Measurements from ENCODE around the gene CCDC85A.

The CCDC85A gene

GRCh38 chr2:56240210-56240609 is 56.4 kb downstream of the CCDC85A start:
- no peak for DNase-seq (ENCODE audit: low read depth)

- DNase-seq (ENCODE audit: low read depth) = no peak
Observed at GRCh38 chr2:56244506-56244905, 60.7 kb downstream of the CCDC85A start.

GRCh38 chr2:56244911-56245530 is 61.2 kb downstream of the CCDC85A start:
- no peak for DNase-seq (ENCODE audit: low read depth)

- DNase-seq (ENCODE audit: low read depth) = no peak
Observed at GRCh38 chr2:56248965-56249742, 65.4 kb downstream of the CCDC85A start.

GRCh38 chr2:56250153-56250729 is 66.5 kb downstream of the CCDC85A start:
- no peak for DNase-seq (ENCODE audit: low read depth)

GRCh38 chr2:56260415-56260814 is 76.6 kb downstream of the CCDC85A start:
- DNase-seq (ENCODE audit: low read depth) = no peak

DNA sequence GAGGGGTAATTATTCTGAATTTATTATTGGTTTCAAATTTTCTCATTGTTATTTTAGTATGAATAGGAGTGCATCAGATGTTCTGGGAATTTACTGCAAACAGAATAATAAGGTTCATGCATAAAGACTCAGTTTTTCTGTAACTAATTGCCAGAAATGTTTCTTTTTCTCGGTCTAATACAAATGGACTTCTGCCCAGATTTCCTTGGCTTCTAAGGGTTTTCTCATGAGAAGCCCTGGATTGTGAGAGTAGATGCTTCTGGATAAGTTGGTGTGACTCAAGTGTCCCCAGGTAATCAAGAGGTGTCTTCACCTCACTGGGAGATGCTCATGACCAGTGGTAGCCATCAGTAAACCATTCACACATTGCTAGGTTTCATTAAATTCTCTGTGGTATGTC is 78.5 kb downstream of the CCDC85A start:
- no peak for DNase-seq (ENCODE audit: low read depth)

- DNase-seq (ENCODE audit: low read depth) = no peak
Observed at GRCh38 chr2:56263876-56264275, 80.1 kb downstream of the CCDC85A start.

DNA sequence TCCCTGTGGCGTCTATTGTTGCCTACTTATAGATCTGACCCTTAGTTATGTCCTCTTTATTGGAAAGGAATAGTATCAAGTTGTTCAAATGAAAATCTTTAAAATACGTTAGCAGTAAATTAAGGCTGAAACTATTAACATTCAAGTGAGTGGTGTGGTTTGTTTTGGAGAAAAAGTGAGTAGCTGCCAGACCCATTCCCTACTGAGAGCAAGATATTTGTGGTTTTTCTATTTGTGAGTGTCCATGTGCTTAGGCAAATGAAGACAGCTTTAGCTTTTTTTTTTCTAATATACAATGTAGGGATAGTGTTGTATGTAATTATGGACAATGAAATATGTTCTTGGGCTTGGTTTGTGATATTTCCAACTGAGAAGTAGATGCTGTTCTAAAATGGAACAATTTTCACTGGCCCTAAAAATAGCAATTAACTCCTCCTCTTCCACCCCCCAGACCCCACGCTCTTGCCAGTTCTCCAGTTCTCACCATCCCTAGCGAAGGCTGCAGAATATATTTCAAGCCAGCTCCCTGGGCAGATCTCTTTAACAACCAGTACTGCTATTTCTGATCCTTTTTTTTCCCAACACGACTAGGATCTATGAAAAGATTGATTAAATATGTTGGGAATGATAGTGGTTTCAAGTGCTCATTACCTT is 83.1 kb downstream of the CCDC85A start:
- DNase-seq (ENCODE audit: low read depth) = no peak

- DNase-seq (ENCODE audit: low read depth) = no peak
Observed at GRCh38 chr2:56267415-56267788, 83.6 kb downstream of the CCDC85A start.

DNA sequence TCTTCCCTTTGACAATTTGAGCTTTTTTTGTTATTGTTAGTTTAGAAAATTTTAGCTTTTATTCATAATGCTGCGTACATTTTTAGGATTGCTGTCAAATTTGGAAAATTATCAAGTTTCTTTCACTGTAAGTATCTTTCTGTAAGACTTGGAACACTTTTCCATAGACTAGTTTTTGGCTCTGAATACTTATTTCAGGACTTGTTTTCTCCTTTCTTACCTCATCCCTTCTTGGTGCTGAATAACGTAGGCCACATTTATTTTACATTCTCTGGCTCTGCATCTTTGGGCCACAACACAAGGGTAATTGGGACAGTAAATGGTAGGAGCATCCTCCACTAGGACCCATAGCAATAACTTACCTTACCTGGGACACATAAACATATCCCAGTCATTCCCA is 85.1 kb downstream of the CCDC85A start:
- DNase-seq (ENCODE audit: low read depth) = no peak

DNA sequence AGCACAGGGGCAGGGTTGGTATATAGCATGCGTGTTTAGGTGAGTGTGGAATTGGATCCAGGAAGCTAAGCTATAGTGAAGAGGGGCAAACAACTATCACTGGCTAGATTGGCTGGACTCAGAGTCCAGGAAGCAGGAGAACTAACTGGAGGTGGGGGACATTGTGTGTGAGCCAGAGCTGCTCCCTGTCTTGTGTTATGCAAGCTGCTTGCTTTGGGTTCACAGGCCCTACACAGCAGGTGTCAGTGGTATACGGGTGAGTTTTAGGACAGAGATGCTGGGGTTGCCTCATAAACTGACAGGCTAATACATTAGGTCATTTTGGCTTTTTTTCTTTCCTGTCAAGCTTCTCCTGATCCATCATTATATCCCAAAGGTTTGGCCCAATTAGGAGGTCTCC is 87.5 kb downstream of the CCDC85A start:
- DNase-seq (ENCODE audit: low read depth) = no peak

DNA sequence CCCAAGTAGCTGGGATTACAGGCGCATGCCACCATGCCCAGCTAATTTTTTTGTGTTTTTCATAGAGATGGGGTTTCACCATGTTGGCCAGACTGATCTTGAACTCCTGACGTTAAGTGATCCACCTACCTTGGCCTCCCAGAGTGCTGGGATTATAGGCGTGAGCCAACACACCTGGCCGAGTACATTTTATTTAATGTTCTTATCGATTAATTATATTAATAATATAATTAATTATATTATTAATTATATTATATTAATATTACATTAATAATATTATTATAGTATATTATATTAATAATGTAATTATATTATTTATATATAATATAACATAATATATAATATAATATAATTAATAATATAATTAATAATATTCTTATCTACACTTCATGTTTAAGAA is 101.4 kb downstream of the CCDC85A start:
- DNase-seq (ENCODE audit: low read depth) = no peak

DNA sequence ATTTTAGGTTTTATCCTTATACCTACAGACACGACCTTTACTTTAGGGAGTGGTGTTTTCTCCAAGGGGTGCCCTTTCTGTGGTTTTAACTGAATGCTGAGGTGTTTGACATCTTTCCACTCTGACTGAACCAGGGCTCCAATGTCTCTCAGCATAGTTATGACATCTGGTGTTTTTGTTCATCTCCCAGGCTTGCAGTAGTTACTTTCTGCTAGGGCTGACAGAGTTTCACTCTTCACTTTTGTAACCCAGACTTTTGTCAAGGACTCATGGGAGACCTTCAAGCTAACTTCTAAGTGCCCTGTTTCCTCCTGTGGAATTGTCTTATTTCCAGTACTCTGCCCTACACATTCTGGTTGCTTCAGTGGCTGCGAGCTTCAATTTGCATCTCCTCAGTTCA is 103.1 kb downstream of the CCDC85A start:
- no peak for DNase-seq (ENCODE audit: low read depth)

- DNase-seq (ENCODE audit: low read depth) = no peak
Observed at GRCh38 chr2:56287508-56287907, 103.7 kb downstream of the CCDC85A start.

DNA sequence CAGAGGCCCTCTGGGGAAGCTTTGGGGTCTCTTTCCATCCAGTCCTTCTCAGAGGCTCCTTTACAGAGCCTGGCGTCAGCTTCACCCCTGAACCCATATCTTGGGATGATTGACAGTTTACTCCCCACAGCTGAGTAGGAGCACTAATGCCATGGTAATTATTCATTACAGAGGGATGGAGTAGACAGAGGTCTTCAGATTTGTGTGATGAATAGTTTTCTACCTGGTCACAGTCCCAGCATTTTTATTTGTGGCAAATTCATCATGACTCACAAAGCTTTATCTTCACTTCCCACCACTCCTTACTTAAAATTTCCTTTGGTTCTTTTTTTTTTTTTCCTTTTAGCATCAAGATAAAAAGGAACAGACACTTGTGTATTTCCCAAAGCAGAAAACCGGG is 104.2 kb downstream of the CCDC85A start:
- no peak for DNase-seq (ENCODE audit: low read depth)

DNA sequence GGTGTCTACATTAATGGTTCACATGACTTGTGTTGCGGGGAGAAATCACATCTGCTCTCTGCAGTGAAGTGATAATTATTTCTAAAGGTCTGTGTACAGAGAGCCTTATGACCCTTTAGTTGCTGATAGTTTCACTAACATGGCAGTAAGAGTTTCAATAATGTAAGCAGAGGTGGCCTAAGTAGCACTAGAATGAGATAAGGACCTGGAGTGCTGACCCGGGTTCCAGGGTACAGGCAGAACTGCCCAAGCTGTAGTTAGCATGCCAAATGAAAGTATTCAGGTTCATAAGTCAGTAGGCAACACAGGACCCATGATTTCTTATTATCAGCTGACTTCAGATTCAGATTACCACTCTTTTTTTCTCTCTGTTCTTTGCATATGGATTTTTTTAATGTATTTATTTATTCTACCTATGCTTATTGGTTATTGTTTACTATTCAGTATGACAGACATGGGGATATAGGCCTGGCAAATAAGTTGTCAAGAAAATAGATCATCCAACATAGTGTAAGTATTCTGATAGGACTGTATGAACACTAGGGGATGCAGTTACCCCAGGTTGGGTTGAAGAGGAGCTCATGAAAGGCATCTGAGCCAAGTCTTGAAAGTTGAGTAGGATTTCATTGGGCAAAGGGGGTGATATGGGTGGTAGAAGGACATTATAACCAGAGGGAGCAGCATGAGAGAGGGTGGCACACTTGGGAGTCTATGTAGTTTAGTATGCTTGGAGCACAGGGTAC is 105.2 kb downstream of the CCDC85A start:
- DNase-seq (ENCODE audit: low read depth) = no peak

DNA sequence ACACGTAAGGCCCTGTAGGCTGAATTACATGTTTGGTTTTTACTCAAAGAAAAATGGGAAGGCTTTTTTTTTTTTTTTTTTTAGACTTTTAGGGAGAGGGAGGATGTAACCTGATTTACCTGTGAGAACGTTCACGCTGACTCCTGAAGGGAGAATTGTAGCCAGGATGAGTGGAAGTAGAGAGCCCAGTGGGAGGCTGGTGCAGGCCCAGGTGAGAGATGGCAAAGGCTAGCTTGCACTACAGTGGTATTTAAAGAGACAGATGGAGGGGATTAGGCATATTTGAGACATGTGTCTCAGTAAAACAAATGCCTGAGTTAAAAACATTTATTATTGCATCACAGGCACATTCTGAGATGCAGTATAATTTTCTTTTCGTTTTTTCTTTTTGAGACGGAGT is 107.9 kb downstream of the CCDC85A start:
- no peak for DNase-seq (ENCODE audit: low read depth)

DNA sequence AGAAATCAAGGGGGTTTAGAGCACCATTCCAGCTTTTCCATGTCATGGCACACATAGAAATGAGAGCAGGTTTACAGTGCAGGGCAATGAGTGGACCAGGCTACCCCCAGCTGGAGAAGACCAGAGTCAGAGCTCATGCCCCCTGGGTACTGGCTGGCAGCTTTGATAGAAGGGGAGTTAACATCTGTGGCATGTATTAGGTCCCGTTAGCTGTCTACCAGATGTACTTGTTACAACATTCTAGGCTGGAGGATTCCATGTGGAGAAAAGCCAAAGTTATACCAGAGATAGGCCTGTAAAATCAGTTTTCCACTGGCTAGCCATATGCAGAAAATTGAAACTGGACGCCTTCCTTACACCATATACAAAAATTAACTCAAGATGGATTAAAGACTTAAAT is 109.2 kb downstream of the CCDC85A start:
- DNase-seq (ENCODE audit: low read depth) = no peak

DNA sequence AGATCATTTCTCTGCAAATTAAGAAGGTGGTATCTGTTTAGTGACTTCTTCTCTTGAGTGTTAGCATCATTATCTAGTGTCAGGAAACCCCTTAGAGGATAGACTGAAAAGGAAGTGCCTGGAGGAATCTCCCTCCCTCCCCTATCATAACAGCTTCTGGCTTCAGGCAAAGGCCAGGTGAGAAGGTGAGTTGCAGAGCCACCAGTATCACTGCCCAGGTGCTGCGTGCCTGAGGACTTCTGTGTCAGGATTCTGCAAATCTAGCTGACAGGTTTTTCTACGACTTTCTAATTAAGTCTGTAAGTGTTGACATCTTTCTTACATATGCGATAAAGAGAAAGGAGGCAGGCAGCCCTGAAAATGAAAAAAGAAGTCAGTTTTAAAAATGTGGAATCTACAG is 111.9 kb downstream of the CCDC85A start:
- no peak for DNase-seq (ENCODE audit: low read depth)

- DNase-seq (ENCODE audit: low read depth) = no peak
Observed at GRCh38 chr2:56297671-56298070, 113.9 kb downstream of the CCDC85A start.

DNA sequence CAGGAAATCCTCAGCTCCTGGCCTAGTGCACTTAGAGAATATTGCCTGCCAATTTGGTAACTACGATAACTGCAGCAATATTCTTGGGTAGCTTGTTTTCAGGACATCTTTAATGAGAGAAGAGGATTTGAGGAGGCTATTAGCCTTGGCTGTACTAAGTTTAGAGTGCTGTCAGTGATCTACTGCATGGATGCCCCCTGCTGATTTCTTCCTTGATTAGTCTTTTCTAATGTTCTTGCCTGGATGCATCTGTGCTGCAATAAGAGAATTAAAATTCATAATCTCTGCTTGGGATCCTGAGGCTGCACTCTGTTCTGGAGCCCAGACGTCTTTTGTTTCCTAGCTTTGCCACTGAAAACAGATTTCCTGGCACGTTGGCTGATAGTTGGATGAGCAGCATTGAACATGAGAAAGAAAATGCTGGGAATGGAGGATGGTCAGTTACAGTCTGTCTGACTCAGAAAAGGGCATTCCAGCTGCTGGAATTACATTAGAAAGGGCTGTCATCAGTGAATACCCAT is 115.4 kb downstream of the CCDC85A start:
- DNase-seq (ENCODE audit: low read depth) = no peak

All from stimulated activated CD8-positive, alpha-beta memory T cell treated with anti-CD3 and anti-CD28 coated beads, Interleukin-4, amount 100 ng/mL, for 24 hours (primary cell).